Activated CD4-positive, alpha-beta T cell treated with anti-CD3 and anti-CD28 coated beads, Interleukin-2, amount 10 ng/mL, durations not matched to agents 7 days and 5 days (primary cell): ENCODE measurements around the gene SARNP. TPM values are rescaled to one million over a fixed set of nuclear protein-coding genes. Genes with fewer than 3 reads are reported as not detected.
"Not testable (repeated sequence)": the region's sequence is repeated elsewhere in the genome, so short reads cannot be mapped to it uniquely, and the experiment has no call there.

Experiments
- CTCF ChIA-PET: fragments of 350-600 bp; sonication (Branson Sonifier 250); formaldehyde crosslinking; loops from one replicate; lab custom pipeline; 2021; ENCODE audit warnings: antibody characterized with exemption; lab: Charles Lee
- POLR2A ChIA-PET: fragments of 350-600 bp; sonication (Branson Sonifier 250); formaldehyde crosslinking; loops from one replicate; lab custom pipeline; 2021; ENCODE audit warnings: antibody characterized with exemption; lab: Charles Lee
- DNase-seq: peaks from one replicate; pipeline ENCODE4 v3.0.0-alpha.2; 2020
- H3K27ac Mint-ChIP-seq: one replicate; pipeline ENCODE4 v1.8.0; 2021; ENCODE audit warnings: mild to moderate bottlenecking, moderate library complexity, mixed read lengths
- H3K27me3 Mint-ChIP-seq: one replicate; pipeline ENCODE4 v1.8.0; 2021; ENCODE audit warnings: mixed read lengths
- H3K36me3 Mint-ChIP-seq: one replicate; pipeline ENCODE4 v1.8.0; 2021; ENCODE audit warnings: low read depth, mixed read lengths
- H3K4me1 Mint-ChIP-seq: one replicate; pipeline ENCODE4 v1.8.0; 2021; ENCODE audit warnings: mixed read lengths
- H3K4me3 Mint-ChIP-seq: one replicate; pipeline ENCODE4 v1.8.0; 2021; ENCODE audit warnings: mild to moderate bottlenecking, moderate library complexity, mixed read lengths
- H3K9me3 Mint-ChIP-seq: one replicate; pipeline ENCODE4 v1.8.0; 2021; ENCODE audit warnings: mixed read lengths
- total RNA-seq, 2 experiments: library from RNA; stranded (reverse); gene quantifications; one replicate each; pipeline ENCODE4 v1.2.3, GENCODE V29; 2021

Gene SARNP
- total RNA-seq, 2 experiments from 2014 or later = 87.5 to 102 TPM

DNA sequence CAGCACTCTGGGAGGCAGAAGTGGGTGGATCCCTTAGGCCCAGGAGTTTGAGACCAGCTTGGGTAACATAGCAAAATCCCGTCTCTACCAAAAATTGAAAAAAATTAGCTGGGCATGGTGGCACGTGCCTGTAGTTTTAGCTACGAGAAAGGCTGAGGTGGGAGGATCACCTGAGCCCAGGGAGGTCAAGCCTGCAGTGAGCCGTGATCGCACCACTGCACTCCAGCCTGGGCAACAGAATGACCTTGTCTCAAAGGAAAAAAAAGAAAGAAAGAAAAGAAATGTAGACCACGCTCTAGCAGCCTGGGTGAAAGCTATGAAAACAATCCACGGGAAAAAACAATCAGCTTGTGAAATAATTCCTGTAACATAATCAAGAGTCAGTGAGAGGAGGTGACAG, 29.0 kb downstream of the SARNP start:
- POLR2A ChIA-PET = no interaction called here
- H3K4me1 Mint-ChIP-seq = peaks cover 2% of the 10 kb centered on the region
- no peak overlapping the region for H3K4me3 Mint-ChIP-seq
- H3K27ac Mint-ChIP-seq = no peak overlapping the region
- no peak for DNase-seq
- H3K9me3 Mint-ChIP-seq = no peaks in the 10 kb centered on the region
- CTCF ChIA-PET = interaction anchor here (0.6 to 2.1 kb wide), 3 partner anchors 27 to 468 kb away, joined by 3 to 8 read pairs (median 4); no protein-coding TSS in a partner anchor
- no peaks in the 10 kb centered on the region for H3K27me3 Mint-ChIP-seq
- peaks cover 42% of the 10 kb centered on the region for H3K36me3 Mint-ChIP-seq

DNA sequence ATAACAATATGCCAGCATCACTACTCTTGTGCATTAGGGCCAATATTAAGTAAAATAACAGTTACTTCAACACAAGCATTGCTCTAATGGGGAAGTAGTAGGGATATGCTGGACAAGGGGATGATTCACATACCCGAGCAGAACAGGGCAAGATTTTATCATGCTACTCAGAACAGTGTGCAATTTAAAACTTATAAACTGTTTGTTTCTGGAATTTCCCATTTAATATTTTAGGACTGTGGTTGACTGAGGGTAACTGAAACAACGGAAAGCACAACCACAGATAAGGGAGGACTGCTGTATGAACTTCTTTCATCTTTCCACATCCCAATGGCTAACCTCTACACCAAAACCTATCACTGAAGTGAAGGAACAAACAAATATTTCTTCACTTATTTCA, 36.8 kb downstream of the SARNP start:
- Mint-ChIP-seq H3K9me3 (no peaks in the 10 kb centered on the region), H3K36me3 (peaks cover 50% of the 10 kb centered on the region), H3K27me3 (no peaks in the 10 kb centered on the region), H3K4me3 (no peak overlapping the region), H3K27ac (no peak overlapping the region), H3K4me1 (peaks cover 6% of the 10 kb centered on the region)
- ChIA-PET POLR2A (interaction anchor here (0.7 kb wide), 1 partner anchor 156 kb away, joined by 3 read pairs; no protein-coding TSS in a partner anchor), CTCF (interaction anchor here (0.6 to 2.1 kb wide), 5 partner anchors 9 to 29 kb away, joined by 3 to 6 read pairs (median 4); no protein-coding TSS in a partner anchor)
- DNase-seq = no peak

DNA sequence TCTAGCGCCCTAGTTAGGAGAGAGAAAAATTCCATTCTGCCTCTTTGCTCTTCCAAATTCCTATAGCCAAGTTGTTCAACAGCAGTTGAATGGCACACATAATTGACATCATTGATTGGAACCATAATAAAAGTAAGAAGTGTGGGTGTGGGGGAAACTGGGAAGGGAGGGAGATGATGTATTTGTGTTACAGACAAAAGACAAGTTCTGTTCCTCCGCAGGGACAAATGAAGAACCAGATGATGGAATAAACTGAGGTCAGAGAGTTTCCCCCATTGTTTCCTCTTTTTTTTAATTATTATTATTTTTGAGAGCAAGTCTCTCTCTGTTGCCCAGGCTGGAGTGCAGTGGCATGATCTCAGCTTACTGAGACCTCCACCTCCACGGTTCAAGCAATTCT, 39.7 kb downstream of the SARNP start:
- Mint-ChIP-seq H3K36me3 (peaks cover 42% of the 10 kb centered on the region), H3K9me3 (no peaks in the 10 kb centered on the region), H3K27me3 (no peaks in the 10 kb centered on the region), H3K4me3 (no peak overlapping the region), H3K4me1 (peaks cover 10% of the 10 kb centered on the region), H3K27ac (no peak overlapping the region)
- no peak for DNase-seq
- CTCF ChIA-PET = interaction anchor here (1.1 to 1.4 kb wide), 2 partner anchors 12 to 34 kb away, joined by 3 read pairs; no protein-coding TSS in a partner anchor
- POLR2A ChIA-PET = no interaction called here

DNA sequence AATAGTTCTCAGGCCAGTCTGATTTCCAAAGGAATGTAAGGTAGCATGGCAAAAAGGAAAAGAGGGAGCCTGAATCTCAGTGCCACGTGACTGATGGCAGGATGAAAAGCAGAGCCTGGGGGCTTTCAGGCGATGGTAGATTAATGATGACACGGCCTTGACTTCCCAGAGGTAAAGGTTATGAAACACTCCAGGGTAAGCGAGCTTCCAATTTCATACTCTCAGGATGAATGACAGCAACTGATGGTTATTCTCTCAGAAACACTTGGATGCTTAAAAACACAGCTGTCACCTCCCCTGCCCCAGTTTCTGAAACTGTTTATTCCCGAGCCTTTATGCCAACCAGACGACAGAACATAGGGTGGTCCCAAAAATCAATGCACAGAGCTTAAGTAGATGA, 45.8 kb downstream of the SARNP start:
- H3K27me3 Mint-ChIP-seq = no peaks in the 10 kb centered on the region
- no peak overlapping the region for H3K4me3 Mint-ChIP-seq
- no peaks in the 10 kb centered on the region for H3K9me3 Mint-ChIP-seq
- POLR2A ChIA-PET = no interaction called here
- CTCF ChIA-PET = interaction anchor here (0.5 to 1.3 kb wide), 5 partner anchors 8 to 49 kb away, joined by 3 to 5 read pairs (median 3); no protein-coding TSS in a partner anchor
- no peak overlapping the region for H3K27ac Mint-ChIP-seq
- no peak for DNase-seq
- H3K4me1 Mint-ChIP-seq = peaks cover 6% of the 10 kb centered on the region
- H3K36me3 Mint-ChIP-seq = peaks cover 41% of the 10 kb centered on the region

DNA sequence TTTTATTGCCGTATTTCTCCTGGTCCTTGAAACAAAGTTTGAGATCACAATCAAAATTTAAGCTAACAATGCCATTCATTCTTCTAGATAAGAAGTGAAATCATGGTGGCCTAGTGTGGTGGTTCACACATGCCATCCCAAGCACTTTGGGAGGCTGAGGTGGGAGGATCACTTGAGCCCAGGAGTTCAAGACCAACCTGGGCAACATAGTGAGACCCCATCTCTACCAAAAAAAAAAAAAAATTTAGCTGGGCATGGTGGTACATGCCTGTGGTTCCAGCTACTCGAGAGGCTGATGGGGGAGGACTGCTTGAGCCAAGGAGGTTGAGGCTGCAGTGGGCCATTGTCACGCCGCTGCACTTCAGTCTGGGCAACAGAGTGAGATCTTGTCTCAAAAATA, 50.4 kb downstream of the SARNP start:
- ChIA-PET POLR2A (no interaction called here), CTCF (interaction anchor here (0.7 to 1.1 kb wide), 2 partner anchors 12 to 1292 kb away, joined by 3 read pairs; no protein-coding TSS in a partner anchor)
- Mint-ChIP-seq H3K27me3 (no peaks in the 10 kb centered on the region), H3K9me3 (no peaks in the 10 kb centered on the region), H3K36me3 (peaks cover 47% of the 10 kb centered on the region), H3K4me1 (peaks cover 2% of the 10 kb centered on the region), H3K27ac (no peak overlapping the region), H3K4me3 (no peak overlapping the region)
- DNase-seq = no peak

DNA sequence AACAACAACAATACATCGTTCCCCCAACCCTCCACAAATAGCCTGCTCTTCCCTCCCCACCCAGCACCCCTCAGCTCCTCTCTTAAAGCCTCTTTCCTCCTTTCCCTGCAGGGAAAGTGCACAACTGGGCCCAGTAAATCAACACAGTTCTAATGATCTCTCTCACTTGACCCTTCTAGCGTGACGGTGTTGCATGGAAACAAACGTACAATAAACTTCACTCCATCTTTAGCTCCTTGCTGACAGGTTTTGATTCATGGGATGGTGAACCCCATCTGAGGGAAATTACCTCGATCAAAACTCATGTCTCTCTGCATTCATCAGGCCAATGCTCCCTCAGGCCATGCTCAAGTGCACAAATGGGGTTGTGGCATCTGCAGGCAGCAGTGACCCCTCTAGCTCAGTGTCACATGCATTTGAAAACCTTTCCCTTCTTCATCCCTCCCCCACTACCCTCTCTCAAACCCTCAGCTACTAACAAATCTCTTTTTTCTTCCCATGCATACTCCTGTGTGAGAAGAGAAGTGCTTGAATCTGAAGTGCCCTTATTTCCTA, 51.7 kb downstream of the SARNP start:
- ChIA-PET CTCF (interaction anchor here (1.0 kb wide), 1 partner anchor 12 kb away, joined by 3 read pairs; no protein-coding TSS in a partner anchor), POLR2A (no interaction called here)
- Mint-ChIP-seq H3K4me3 (no peak overlapping the region), H3K27ac (no peak overlapping the region), H3K36me3 (peaks cover 45% of the 10 kb centered on the region), H3K27me3 (no peaks in the 10 kb centered on the region), H3K4me1 (peaks cover 5% of the 10 kb centered on the region), H3K9me3 (no peaks in the 10 kb centered on the region)
- no peak for DNase-seq

DNA sequence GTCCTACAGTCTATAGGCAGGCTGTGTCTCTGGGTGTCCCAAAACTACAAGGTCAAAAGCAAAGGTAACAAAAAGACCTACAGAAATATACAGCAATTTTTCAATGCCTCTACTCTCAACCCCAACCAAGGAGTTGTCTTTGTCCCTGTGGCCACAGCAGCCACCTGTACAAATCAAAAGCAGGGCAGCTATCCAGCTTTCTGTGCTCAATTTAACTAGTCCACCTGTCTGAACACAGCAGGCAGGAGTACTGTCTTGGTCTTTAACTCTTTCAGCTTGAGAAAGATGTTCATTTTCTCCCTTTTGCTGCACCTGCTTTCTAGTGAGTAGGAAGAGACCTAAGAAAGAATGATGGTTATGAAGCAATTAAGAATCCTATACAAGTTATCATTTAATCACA, 54.9 kb downstream of the SARNP start:
- H3K27me3 Mint-ChIP-seq = no peaks in the 10 kb centered on the region
- ChIA-PET POLR2A (no interaction called here), CTCF (interaction anchor here (2.3 kb wide), 1 partner anchor 25 kb away, joined by 8 read pairs; no protein-coding TSS in a partner anchor)
- peaks cover 63% of the 10 kb centered on the region for H3K36me3 Mint-ChIP-seq
- H3K27ac Mint-ChIP-seq = no peak overlapping the region
- no peaks in the 10 kb centered on the region for H3K9me3 Mint-ChIP-seq
- no peak overlapping the region for H3K4me3 Mint-ChIP-seq
- DNase-seq = no peak
- peaks cover 4% of the 10 kb centered on the region for H3K4me1 Mint-ChIP-seq

DNA sequence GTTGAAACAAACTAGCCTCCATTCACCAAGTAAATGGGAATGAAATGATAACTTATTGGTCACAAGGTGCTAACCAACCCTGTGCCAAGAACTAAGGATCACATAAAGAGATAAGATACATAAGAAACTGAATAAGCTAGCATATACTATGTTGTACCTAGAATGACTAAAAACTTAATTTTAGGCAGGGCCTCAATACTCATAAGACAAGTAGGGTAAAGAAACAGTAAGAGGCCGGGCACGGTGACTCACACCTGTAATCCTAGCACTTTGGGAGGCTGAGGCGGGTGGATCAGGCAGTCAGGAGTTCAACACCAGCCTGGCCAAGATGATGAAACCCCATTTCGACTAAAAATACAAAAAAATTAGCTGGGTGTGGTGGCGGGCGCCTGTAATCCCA, 56.9 kb downstream of the SARNP start:
- H3K27ac Mint-ChIP-seq = no peak overlapping the region
- DNase-seq = no peak
- no peak overlapping the region for H3K4me3 Mint-ChIP-seq
- H3K4me1 Mint-ChIP-seq = peaks cover 4% of the 10 kb centered on the region
- peaks cover 64% of the 10 kb centered on the region for H3K36me3 Mint-ChIP-seq
- H3K27me3 Mint-ChIP-seq = no peaks in the 10 kb centered on the region
- H3K9me3 Mint-ChIP-seq = no peaks in the 10 kb centered on the region
- ChIA-PET POLR2A (no interaction called here), CTCF (interaction anchor here (1.0 to 2.3 kb wide), 3 partner anchors 13 to 27 kb away, joined by 3 to 8 read pairs (median 4); no protein-coding TSS in a partner anchor)

DNA sequence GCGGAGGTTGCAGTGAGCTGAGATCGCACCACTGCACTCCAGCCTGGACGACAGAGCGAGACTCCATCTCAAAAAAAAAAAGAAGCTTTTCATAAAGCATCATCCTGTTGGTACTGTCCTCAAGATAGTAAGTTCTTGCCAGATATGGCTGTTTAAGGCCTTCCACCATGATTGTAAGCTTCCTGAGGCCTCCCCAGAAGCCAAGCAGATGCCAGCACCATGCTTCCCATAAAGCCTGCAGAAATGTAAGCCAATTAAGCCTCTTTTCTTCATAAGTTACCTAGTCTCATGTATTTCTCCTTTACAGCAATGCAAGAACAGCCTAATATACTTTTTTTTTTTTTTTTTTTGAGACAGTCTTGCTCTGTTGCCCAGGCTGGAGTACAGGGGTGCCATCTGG, 58.9 kb downstream of the SARNP start:
- POLR2A ChIA-PET, H3K4me3 Mint-ChIP-seq, DNase-seq, H3K27me3 Mint-ChIP-seq, H3K27ac Mint-ChIP-seq, H3K9me3 Mint-ChIP-seq, H3K4me1 Mint-ChIP-seq: not testable (repeated sequence)
- peaks cover 67% of the 10 kb centered on the region for H3K36me3 Mint-ChIP-seq
- CTCF ChIA-PET = interaction anchor here (0.6 to 2.0 kb wide), 6 partner anchors 12 to 1983 kb away, joined by 3 to 5 read pairs (median 3); partner anchors contain the start of gene DNAJC14

DNA sequence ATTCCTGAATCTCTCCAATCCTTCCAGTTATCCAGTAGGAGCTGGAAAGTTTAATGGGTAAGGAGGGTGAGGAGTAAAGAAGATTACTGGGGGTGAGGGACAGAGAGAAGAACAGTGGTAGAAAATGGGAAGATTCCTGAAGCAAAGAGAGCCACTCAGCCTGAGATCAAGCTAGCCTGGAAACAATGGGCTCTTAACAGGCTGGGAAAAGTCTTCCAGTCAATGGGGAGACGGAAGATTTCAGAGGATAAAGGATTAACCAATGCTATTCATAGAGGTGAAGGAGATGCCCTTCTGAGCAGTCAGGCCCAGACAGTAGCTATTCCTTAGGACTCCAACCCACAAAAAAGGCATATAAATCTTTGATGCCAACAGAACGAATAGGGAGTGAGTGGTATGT, 59.8 kb downstream of the SARNP start:
- Mint-ChIP-seq H3K4me1 (peaks cover 4% of the 10 kb centered on the region), H3K36me3 (peaks cover 67% of the 10 kb centered on the region), H3K27ac (no peak overlapping the region), H3K27me3 (no peaks in the 10 kb centered on the region), H3K4me3 (no peak overlapping the region), H3K9me3 (no peaks in the 10 kb centered on the region)
- ChIA-PET POLR2A (no interaction called here), CTCF (interaction anchor here (0.6 to 2.0 kb wide), 4 partner anchors 11 to 36 kb away, joined by 3 to 5 read pairs (median 3); no protein-coding TSS in a partner anchor)
- DNase-seq = no peak

DNA sequence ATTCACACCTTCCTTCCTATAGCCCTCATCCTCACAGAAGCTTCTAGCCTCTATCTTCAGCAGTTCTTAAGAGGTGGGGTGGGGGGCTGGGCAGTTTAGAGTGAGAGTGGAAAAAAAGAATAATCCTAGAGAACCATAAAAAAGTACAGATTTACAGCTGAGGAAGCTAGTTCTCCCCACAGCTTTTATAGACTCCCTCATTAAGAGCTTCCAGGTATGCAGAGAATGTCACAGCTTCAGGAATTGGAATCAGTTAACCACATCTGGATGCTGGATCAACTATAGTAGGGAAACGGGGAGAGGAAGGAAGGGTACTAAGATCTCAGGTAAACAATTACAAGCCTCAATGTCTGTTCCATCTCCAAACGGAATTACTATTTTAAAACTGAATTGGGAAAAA, 62.3 kb downstream of the SARNP start:
- Mint-ChIP-seq H3K4me1 (no peaks in the 10 kb centered on the region), H3K27me3 (no peaks in the 10 kb centered on the region), H3K4me3 (no peak overlapping the region), H3K9me3 (no peaks in the 10 kb centered on the region), H3K27ac (no peak overlapping the region), H3K36me3 (peaks cover 55% of the 10 kb centered on the region)
- DNase-seq = no peak
- CTCF ChIA-PET = interaction anchor here (1.0 to 1.8 kb wide), 3 partner anchors 8 to 244 kb away, joined by 4 to 11 read pairs (median 4); no protein-coding TSS in a partner anchor
- POLR2A ChIA-PET = interaction anchor here (0.5 to 0.7 kb wide), 3 partner anchors 15 to 290 kb away, joined by 3 to 5 read pairs (median 3); no protein-coding TSS in a partner anchor

DNA sequence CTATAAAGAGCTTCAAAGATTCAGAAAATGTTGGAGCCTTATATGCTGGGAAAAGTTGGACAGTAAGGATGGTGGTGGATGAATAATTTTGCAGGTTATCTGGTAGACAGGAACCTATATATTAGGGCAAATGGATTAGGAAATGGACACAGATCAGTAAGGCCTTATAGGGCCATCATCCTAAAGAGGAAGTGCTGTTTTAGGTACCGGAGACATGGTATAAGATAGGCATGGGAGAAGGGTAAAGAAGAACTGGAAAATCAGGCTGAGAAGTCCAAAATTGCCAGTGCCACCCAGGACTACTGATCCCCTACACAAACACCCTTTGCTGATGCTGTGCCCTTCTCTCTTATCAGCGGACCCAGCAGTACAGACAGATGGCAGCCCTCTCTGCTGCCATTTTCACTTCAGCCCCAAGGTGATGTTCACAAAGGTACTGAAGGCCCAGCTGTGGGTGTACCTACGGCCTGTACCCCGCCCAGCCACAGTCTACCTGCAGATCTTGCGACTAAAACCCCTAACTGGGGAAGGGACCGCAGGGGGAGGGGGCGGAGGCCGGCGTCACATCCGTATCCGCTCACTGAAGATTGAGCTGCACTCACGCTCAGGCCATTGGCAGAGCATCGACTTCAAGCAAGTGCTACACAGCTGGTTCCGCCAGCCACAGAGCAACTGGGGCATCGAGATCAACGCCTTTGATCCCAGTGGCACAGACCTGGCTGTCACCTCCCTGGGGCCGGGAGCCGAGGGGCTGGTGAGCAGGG, 69.1 kb downstream of the SARNP start:
- peaks cover 21% of the 10 kb centered on the region for H3K4me1 Mint-ChIP-seq
- peaks cover 16% of the 10 kb centered on the region for H3K36me3 Mint-ChIP-seq

More for the DNA sequence above, 69.1 kb downstream of the SARNP start:
- no peak for DNase-seq
- H3K27ac Mint-ChIP-seq = no peak overlapping the region
- ChIA-PET CTCF (interaction anchor here (1.0 to 2.9 kb wide), 6 partner anchors 10 to 237 kb away, joined by 3 to 29 read pairs (median 4); no protein-coding TSS in a partner anchor), POLR2A (no interaction called here)
- H3K9me3 Mint-ChIP-seq = no peaks in the 10 kb centered on the region
- H3K4me3 Mint-ChIP-seq = no peak overlapping the region
- H3K27me3 Mint-ChIP-seq = no peaks in the 10 kb centered on the region
